Prostate gland (tissue), 2 donors: ENCODE measurements around the gene PITPNC1. TPM values are rescaled to one million over a fixed set of nuclear protein-coding genes. Genes with fewer than 3 reads are reported as not detected.

Experiments used
- DNase-seq: peaks from one replicate; pipeline ENCODE4 v3.0.0-alpha.2; 2019; ENCODE audit warnings: low spot score
- H3K27ac ChIP-seq, 2 donors: fragments of 200-600 bp; sonication (generic); 2 replicates each; pipeline ENCODE4 v1.5.1; 2017 to 2019
- H3K27me3 ChIP-seq: fragments of 200-600 bp; sonication (generic); replicated peaks from 2 replicates; pipeline ENCODE4 v1.5.1; 2019; ENCODE audit not compliant: insufficient read depth
- H3K36me3 ChIP-seq, 2 donors: fragments of 200-600 bp; sonication (generic); 1 replicate in 1 of 2; 2 replicates in 1 of 2; pipeline versions ENCODE4 v1.5.1 to v1.8.1; 2017 to 2019
- H3K4me1 ChIP-seq: fragments of 200-600 bp; sonication (generic); replicated peaks from 2 replicates; pipeline ENCODE4 v1.5.1; 2019
- H3K4me3 ChIP-seq, 2 donors: fragments of 200-600 bp; sonication (generic); 2 replicates each; pipeline ENCODE4 v1.5.1; 2017 to 2019
- H3K9me3 ChIP-seq: fragments of 200-600 bp; sonication (generic); 2 replicates; pipeline ENCODE4 v1.5.1; 2017
- POLR2A ChIP-seq: fragments of 450-650 bp; IDR thresholded peaks from one replicate; pipeline ENCODE4 v1.6.1; 2016; ENCODE audit warnings: antibody characterized with exemption, mild to moderate bottlenecking
- POLR2AphosphoS5 ChIP-seq: sonication (generic); formaldehyde crosslinking; IDR thresholded peaks from one replicate; pipeline ENCODE4 v1.6.1; 2017; ENCODE audit warnings: antibody characterized with exemption
- WGBS: methylation state at CpG from one replicate; pipeline ENCODE4 v1.1.5; 2018; 5-methylcytosine and 5-hydroxymethylcytosine counted together
- intact Hi-C: fragments of 100-400 bp; cut with DNase I; formaldehyde crosslinking; loops from one replicate; pipeline ENCODE4 v1.14.2; 2022
- total RNA-seq, 2 donors: library from RNA; depleted of rRNA; stranded (reverse); fragments of >200 nt; gene quantifications; one replicate each; pipeline ENCODE4 v1.1.0, GENCODE V29; 2016
- TF ChIP-seq, protein P1 (sequence below), 4 experiments: fragments of 200-600 bp in 2 of 4; fragments of 450-650 bp in 2 of 4; sonication (generic) in 2 of 4; IDR thresholded peaks; 1 replicate in 3 of 4; 2 replicates in 1 of 4; pipeline ENCODE4 v1.5.1; 2016 to 2019; ENCODE audit warnings: antibody characterized with exemption in 4 of 4, mild to moderate bottlenecking in 2 of 4, moderate library complexity in 2 of 4

PITPNC1 gene
- total RNA-seq, 2 donors from 2014 or later, result 10.1 to 12.9 TPM

- Histone ChIP-seq H3K27ac (no peak overlapping the region), H3K36me3 (no peaks in the 10 kb centered on the region), H3K4me1 (peaks cover 13% of the 10 kb centered on the region), H3K9me3 (no peaks in the 10 kb centered on the region), H3K27me3 (no peaks in the 10 kb centered on the region), H3K4me3 (no peak overlapping the region)
- no peak for DNase-seq
- TF ChIP-seq POLR2AphosphoS5, result no peak
- TF ChIP-seq, protein P1, sequence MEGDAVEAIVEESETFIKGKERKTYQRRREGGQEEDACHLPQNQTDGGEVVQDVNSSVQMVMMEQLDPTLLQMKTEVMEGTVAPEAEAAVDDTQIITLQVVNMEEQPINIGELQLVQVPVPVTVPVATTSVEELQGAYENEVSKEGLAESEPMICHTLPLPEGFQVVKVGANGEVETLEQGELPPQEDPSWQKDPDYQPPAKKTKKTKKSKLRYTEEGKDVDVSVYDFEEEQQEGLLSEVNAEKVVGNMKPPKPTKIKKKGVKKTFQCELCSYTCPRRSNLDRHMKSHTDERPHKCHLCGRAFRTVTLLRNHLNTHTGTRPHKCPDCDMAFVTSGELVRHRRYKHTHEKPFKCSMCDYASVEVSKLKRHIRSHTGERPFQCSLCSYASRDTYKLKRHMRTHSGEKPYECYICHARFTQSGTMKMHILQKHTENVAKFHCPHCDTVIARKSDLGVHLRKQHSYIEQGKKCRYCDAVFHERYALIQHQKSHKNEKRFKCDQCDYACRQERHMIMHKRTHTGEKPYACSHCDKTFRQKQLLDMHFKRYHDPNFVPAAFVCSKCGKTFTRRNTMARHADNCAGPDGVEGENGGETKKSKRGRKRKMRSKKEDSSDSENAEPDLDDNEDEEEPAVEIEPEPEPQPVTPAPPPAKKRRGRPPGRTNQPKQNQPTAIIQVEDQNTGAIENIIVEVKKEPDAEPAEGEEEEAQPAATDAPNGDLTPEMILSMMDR (IDR thresholded peaks at IDR 0.05), result no peak
- no peak for TF ChIP-seq POLR2A
- intact Hi-C loops, result no loop called here
- WGBS, result 93% methylated on average over 9 of the region's 9 CpGs
Observed at GRCh38 chr17:67393809-67394397, 16.8 kb downstream of the PITPNC1 start.

- Histone ChIP-seq H3K27me3 (no peaks in the 10 kb centered on the region), H3K9me3 (no peaks in the 10 kb centered on the region), H3K4me1 (no peaks in the 10 kb centered on the region), H3K4me3 (no peak overlapping the region), H3K36me3 (no peaks in the 10 kb centered on the region), H3K27ac (no peak overlapping the region)
- TF ChIP-seq POLR2AphosphoS5 (no peak), POLR2A (no peak)
- TF ChIP-seq, protein P1 (IDR thresholded peaks at IDR 0.05), result no peak
- no peak for DNase-seq
- intact Hi-C loops, result no loop called here
- 96% methylated on average over 3 of the region's 3 CpGs for WGBS
Observed at GRCh38 chr17:67399676-67400075, 22.6 kb downstream of the PITPNC1 start.

DNA sequence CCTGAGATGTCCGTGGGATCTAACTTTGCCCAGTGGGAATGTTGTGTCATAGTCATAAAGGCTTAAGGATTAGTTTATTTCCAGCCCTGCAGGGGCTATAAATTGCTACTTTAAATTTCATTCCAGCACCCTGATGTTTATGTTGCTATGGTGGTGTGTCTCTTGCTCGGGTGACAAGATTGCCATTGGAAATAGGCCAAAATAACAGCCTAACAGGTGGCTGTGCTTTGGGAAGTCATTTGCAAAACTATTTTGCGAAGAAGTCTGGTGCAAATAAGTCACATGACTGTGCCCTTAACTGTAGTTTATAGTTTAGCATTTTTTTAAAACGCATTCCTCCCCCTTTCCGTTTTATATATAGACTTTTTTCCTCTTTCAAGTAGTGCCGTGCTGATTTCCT, 23.1 kb downstream of the PITPNC1 start:
- WGBS, result 28% methylated on average over 6 of the region's 6 CpGs
- no peaks in the 10 kb centered on the region for H3K36me3 ChIP-seq
- no peak for DNase-seq
- H3K9me3 ChIP-seq, result no peaks in the 10 kb centered on the region
- no peaks in the 10 kb centered on the region for H3K27me3 ChIP-seq
- intact Hi-C loops, result no loop called here
- H3K27ac ChIP-seq, result no peak overlapping the region
- H3K4me3 ChIP-seq, result no peak overlapping the region
- TF ChIP-seq POLR2A (no peak), POLR2AphosphoS5 (no peak)
- TF ChIP-seq, protein P1 (IDR thresholded peaks at IDR 0.05), result no peak
- no peaks in the 10 kb centered on the region for H3K4me1 ChIP-seq

- Histone ChIP-seq H3K4me3 (no peak overlapping the region), H3K27me3 (no peaks in the 10 kb centered on the region), H3K4me1 (no peaks in the 10 kb centered on the region), H3K27ac (no peak overlapping the region), H3K36me3 (no peaks in the 10 kb centered on the region), H3K9me3 (no peaks in the 10 kb centered on the region)
- WGBS, result 86% methylated on average over 9 of the region's 9 CpGs
- no peak for DNase-seq
- TF ChIP-seq, protein P1 (IDR thresholded peaks at IDR 0.05), result no peak
- TF ChIP-seq POLR2A (no peak), POLR2AphosphoS5 (no peak)
- intact Hi-C loops, result no loop called here
Observed at GRCh38 chr17:67401106-67401505, 24.0 kb downstream of the PITPNC1 start.
